Activated CD8-positive, alpha-beta T cell treated with anti-CD3 and anti-CD28 coated beads, Interleukin-2, amount 10 ng/mL, durations not matched to agents 7 days and 5 days (primary cell): ENCODE results near the gene TBC1D22A. TPM values are rescaled to one million over a fixed set of nuclear protein-coding genes. Genes with fewer than 3 reads are reported as not detected.
"Not testable (repeated sequence)": the region's sequence is repeated elsewhere in the genome, so short reads cannot be mapped to it uniquely, and the experiment has no call there.

Experiments used
- ATAC-seq: fragments of 150-1000 bp; cut with Tn5 transposase; one replicate; pipeline ENCODE4 v1.10.0; 2021; ENCODE audit warnings: moderate library complexity
- CTCF ChIA-PET: fragments of 350-600 bp; sonication (Branson Sonifier 250); formaldehyde crosslinking; loops from one replicate; lab custom pipeline; 2021; ENCODE audit warnings: antibody characterized with exemption; lab: Charles Lee
- POLR2A ChIA-PET: fragments of 350-600 bp; sonication (Branson Sonifier 250); formaldehyde crosslinking; loops from one replicate; lab custom pipeline; 2021; ENCODE audit warnings: antibody characterized with exemption; lab: Charles Lee
- DNase-seq: peaks from one replicate; pipeline ENCODE4 v3.0.0-alpha.2; 2020
- H3K27ac Mint-ChIP-seq: one replicate; pipeline ENCODE4 v1.8.0; 2021; ENCODE audit warnings: mild to moderate bottlenecking, mixed read lengths
- H3K27me3 Mint-ChIP-seq: one replicate; pipeline ENCODE4 v1.8.0; 2021; ENCODE audit warnings: low read depth, mixed read lengths
- H3K36me3 Mint-ChIP-seq: one replicate; pipeline ENCODE4 v1.8.0; 2021; ENCODE audit warnings: low read depth, mixed read lengths
- H3K4me1 Mint-ChIP-seq: one replicate; pipeline ENCODE4 v1.8.0; 2021; ENCODE audit warnings: low read depth, mixed read lengths
- H3K4me3 Mint-ChIP-seq: one replicate; pipeline ENCODE4 v1.8.0; 2021; ENCODE audit warnings: mild to moderate bottlenecking, mixed read lengths
- H3K9me3 Mint-ChIP-seq: one replicate; pipeline ENCODE4 v1.8.0; 2022; ENCODE audit warnings: mixed read lengths; ENCODE audit not compliant: insufficient read depth
- total RNA-seq, 2 experiments: library from RNA; stranded (reverse); gene quantifications; one replicate each; pipeline ENCODE4 v1.2.3, GENCODE V29; 2021

Gene TBC1D22A
- total RNA-seq, 2 experiments from 2014 or later: 34.1 to 38.7 TPM

GRCh38 chr22:47047321-47048122 is 285.1 kb downstream of the TBC1D22A start:
- H3K27me3 Mint-ChIP-seq: no peaks in the 10 kb centered on the region
- ChIA-PET POLR2A (no interaction called here), CTCF (no interaction called here)
- H3K27ac Mint-ChIP-seq: no peak overlapping the region
- H3K36me3 Mint-ChIP-seq: no peaks in the 10 kb centered on the region
- ATAC-seq (no peak), DNase-seq (no peak)
- H3K4me3 Mint-ChIP-seq: no peak overlapping the region
- H3K4me1 Mint-ChIP-seq: peaks cover 40% of the 10 kb centered on the region
- no peaks in the 10 kb centered on the region for H3K9me3 Mint-ChIP-seq

DNA sequence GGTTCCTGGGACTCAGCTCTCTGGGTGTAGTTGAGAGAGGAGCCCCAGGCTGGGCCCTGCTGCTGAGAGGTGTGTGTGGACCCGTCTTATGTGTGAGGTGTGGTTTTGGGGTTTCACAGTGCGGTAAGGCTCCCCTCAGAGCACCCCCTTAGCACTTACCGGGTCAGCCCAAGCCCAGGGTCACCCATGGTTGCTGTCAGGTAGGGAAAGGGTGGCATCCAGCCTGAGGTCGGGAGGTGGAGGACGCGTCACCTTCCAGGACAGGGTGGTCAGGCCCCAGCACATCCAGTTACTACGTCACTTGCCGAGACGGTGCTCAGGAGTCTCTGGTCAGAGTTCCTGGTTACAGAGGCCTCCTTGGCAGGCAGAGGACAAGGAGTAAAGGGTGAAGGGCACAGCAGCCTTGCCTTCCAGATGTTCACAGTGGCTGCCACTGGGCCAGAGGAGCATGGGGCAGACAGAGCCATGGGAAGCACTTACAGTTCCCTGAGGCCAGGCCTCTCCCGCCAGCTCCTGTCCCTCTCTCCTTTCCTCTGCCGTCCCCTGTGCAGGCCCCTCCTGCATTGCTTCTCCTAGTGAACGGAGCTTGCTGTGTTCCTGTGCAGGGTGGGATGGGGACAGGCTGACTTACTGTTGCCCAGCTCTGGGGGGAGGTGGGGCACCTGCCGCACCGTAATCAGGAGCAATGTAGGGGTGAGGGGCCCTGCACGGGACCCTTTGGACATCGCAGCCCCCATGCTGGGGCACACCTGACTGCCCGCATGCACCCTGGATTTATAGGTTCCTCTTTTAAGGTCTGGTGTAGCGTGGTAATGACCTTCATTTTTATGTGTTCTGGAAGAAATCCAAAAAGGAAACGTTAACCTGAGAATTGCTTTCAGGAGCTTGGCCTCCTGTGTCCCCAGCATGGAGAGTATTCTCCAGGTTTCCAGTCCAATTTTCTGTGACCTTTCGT is 285.9 kb downstream of the TBC1D22A start:
- ATAC-seq: no peak
- CTCF ChIA-PET: no interaction called here
- Mint-ChIP-seq H3K27ac (no peak overlapping the region), H3K27me3 (no peaks in the 10 kb centered on the region), H3K9me3 (no peaks in the 10 kb centered on the region), H3K4me1 (peaks cover 45% of the 10 kb centered on the region), H3K36me3 (peaks cover 2% of the 10 kb centered on the region), H3K4me3 (no peak overlapping the region)
- no peak for DNase-seq
- POLR2A ChIA-PET: interaction anchor here (0.6 kb wide), 1 partner anchor 47 kb away, joined by 6 read pairs; no protein-coding TSS in a partner anchor

DNA sequence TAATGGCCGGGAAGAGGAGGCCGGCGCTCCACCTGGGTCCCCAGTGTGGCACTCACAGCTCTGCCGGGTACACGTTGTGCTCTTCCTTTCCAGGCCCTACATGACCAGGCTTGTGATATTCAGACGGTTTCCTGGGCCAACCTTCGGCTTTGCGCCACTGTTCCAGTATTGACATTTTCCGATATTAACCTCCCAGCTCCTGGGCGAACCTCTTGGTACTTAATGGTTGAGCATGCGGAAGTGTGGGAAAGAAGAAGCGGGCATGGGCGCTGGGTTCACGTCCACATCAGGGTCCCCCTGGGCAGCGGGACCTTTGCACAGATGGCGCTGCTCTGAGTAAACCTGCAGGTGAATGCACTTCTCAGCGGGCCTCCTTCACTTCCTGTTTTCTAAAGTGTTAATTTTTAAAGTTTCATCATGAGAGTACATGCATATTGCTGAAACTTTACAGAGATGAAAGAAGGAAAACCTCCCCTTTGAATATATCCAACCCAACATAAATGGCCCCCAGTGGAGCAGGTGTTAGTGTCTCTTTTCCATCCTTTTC is 286.7 kb downstream of the TBC1D22A start:
- Mint-ChIP-seq H3K9me3 (no peaks in the 10 kb centered on the region), H3K27ac (no peak overlapping the region), H3K4me3 (no peak overlapping the region), H3K27me3 (no peaks in the 10 kb centered on the region), H3K4me1 (peaks cover 44% of the 10 kb centered on the region), H3K36me3 (peaks cover 2% of the 10 kb centered on the region)
- ChIA-PET POLR2A (no interaction called here), CTCF (no interaction called here)
- no peak for ATAC-seq
- no peak for DNase-seq

GRCh38 chr22:47049736-47050400 is 287.4 kb downstream of the TBC1D22A start:
- ATAC-seq, CTCF ChIA-PET, H3K27ac Mint-ChIP-seq, POLR2A ChIA-PET, H3K9me3 Mint-ChIP-seq, H3K36me3 Mint-ChIP-seq, H3K27me3 Mint-ChIP-seq, DNase-seq, H3K4me3 Mint-ChIP-seq: not testable (repeated sequence)
- peaks cover 38% of the 10 kb centered on the region for H3K4me1 Mint-ChIP-seq

- no peaks in the 10 kb centered on the region for H3K27me3 Mint-ChIP-seq
- CTCF ChIA-PET: no interaction called here
- H3K36me3 Mint-ChIP-seq: peaks cover 2% of the 10 kb centered on the region
- no peaks in the 10 kb centered on the region for H3K9me3 Mint-ChIP-seq
- peaks cover 38% of the 10 kb centered on the region for H3K4me1 Mint-ChIP-seq
- POLR2A ChIA-PET: no interaction called here
- H3K4me3 Mint-ChIP-seq: no peak overlapping the region
- ATAC-seq: no peak
- H3K27ac Mint-ChIP-seq: no peak overlapping the region
- DNase-seq: no peak
These were observed 288.1 kb downstream of the TBC1D22A start for GRCh38 chr22:47050401-47051051.

DNA sequence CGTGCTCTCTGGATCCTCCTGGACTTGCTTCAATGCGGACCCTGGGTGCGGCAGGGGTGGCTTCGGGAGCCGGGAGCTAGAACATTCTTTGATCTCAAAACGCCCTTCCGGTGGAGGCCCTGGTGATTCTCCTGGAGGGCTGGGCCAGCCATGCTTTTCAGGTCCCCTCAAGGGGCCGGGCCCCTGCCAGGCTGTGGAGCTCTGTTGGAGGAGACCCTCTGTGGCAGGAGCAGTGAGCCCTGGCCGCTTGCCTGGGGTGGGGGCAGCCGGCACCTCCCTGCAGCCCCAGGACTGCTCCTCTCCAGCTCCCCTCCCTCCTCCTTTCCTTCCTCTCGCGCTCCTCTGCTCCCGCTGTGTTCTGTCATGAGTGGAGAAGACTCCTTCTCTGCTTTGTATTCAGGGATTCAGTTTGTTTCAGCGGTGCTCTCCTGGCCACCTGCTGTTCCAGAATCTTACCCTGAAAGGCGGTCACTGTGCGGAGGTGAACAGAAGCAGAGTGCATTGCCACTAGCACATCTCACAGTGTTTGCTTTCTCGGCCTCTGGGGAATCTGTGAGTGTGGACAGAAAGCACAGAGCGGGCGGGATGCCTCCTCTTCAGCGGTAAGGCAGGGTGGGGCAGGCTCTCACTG is 289.1 kb downstream of the TBC1D22A start:
- Mint-ChIP-seq H3K27me3 (no peaks in the 10 kb centered on the region), H3K4me1 (peaks cover 38% of the 10 kb centered on the region), H3K36me3 (peaks cover 2% of the 10 kb centered on the region), H3K4me3 (no peak overlapping the region), H3K27ac (no peak overlapping the region), H3K9me3 (no peaks in the 10 kb centered on the region)
- POLR2A ChIA-PET: no interaction called here
- ATAC-seq (no peak), DNase-seq (no peak)
- CTCF ChIA-PET: no interaction called here

GRCh38 chr22:47052236-47053012 is 290.0 kb downstream of the TBC1D22A start:
- Mint-ChIP-seq H3K9me3 (no peaks in the 10 kb centered on the region), H3K4me3 (no peak overlapping the region), H3K27ac (peak overlapping the region; percentile 79), H3K27me3 (no peaks in the 10 kb centered on the region), H3K36me3 (peaks cover 2% of the 10 kb centered on the region), H3K4me1 (peaks cover 36% of the 10 kb centered on the region)
- ChIA-PET CTCF (no interaction called here), POLR2A (no interaction called here)
- ATAC-seq: no peak
- no peak for DNase-seq

GRCh38 chr22:47053013-47053725 is 290.7 kb downstream of the TBC1D22A start:
- no peaks in the 10 kb centered on the region for H3K27me3 Mint-ChIP-seq
- peak; percentile 21 for ATAC-seq
- peak overlapping the region; percentile 79 for H3K27ac Mint-ChIP-seq
- H3K4me1 Mint-ChIP-seq: peaks cover 30% of the 10 kb centered on the region
- POLR2A ChIA-PET: no interaction called here
- no peaks in the 10 kb centered on the region for H3K9me3 Mint-ChIP-seq
- CTCF ChIA-PET: no interaction called here
- no peak for DNase-seq
- H3K36me3 Mint-ChIP-seq: peaks cover 2% of the 10 kb centered on the region
- H3K4me3 Mint-ChIP-seq: peak overlapping the region; percentile 5

DNA sequence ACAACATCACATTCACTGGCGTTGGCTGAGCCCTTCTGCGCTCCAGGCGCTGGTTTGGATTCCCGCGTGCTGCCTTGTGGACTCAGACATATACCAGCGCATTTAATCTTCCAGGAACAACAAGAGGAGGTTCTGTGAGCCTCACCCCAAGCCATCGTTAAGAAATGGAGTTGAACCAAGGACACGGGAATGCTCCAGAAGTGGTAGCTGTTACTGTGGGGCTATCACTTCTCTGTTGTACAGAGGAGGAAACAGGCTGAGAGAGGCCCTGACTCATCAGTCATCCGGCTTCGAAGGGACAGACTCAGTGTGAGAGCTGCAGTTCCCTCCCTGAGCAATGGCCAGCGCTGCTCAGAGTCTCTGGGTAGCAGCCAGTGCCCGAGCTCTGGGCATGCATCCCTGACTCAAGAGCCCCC is 291.3 kb downstream of the TBC1D22A start:
- no peaks in the 10 kb centered on the region for H3K9me3 Mint-ChIP-seq
- no peak for DNase-seq
- no peak overlapping the region for H3K4me3 Mint-ChIP-seq
- ChIA-PET POLR2A (no interaction called here), CTCF (no interaction called here)
- H3K27ac Mint-ChIP-seq: peak overlapping the region; percentile 79
- H3K36me3 Mint-ChIP-seq: peaks cover 2% of the 10 kb centered on the region
- no peaks in the 10 kb centered on the region for H3K27me3 Mint-ChIP-seq
- peaks cover 29% of the 10 kb centered on the region for H3K4me1 Mint-ChIP-seq
- no peak for ATAC-seq
